K562 (cell line): ENCODE measurements around the gene DGCR8. TPM values are rescaled to one million over a fixed set of nuclear protein-coding genes. Genes with fewer than 3 reads are reported as not detected.
A peak's percentile ranks its signal among the peaks of the same experiment; 100 is the strongest.

Experiments
- ATAC-seq: fragments of 200-7000 bp; cut with Tn5 transposase; 3 replicates; pipeline ENCODE4 v1.9.1; 2020; ENCODE audit warnings: moderate library complexity
- BruUV-seq: library from RNA; stranded (reverse); fragments of 400-500 nt; replicated peaks from 2 replicates; lab custom pipeline; 2021; lab: Mats Ljungman, UMichigan
- CTCF ChIA-PET: fragments of 300-600 bp; formaldehyde crosslinking; extraction: SDS; loops from one replicate; lab custom pipeline; 2021; ENCODE audit warnings: low intra/inter-chr PET ratio; lab: Yijun Ruan, JAX
- POLR2A ChIA-PET: fragments of 300-600, 350-650 bp; sonication (Branson Sonifier 250); formaldehyde crosslinking; extraction: SDS; loops from one replicate; lab custom pipeline; 2021; ENCODE audit warnings: antibody characterized with exemption, inconsistent platforms; lab: Yijun Ruan, JAX
- DNase-seq, 4 experiments: peaks; one replicate each; pipeline versions ENCODE4 v3.0.0 to v3.0.0-alpha.2; 2011 to 2018; ENCODE audit warnings: low spot score in 3 of 4, mixed read lengths in 3 of 4; ENCODE audit errors: extremely low read depth in 1 of 4
- FAIRE-seq: peaks from 2 replicates; lab custom pipeline; 2011; peaks lifted over from hg19 to GRCh38; lab: Jason Lieb, UNC
- H2AFZ ChIP-seq: 2 replicates; pipeline ENCODE4 v1.6.0; 2011; ENCODE audit warnings: low read depth, low read length, control low read depth, inconsistent platforms
- H3K27ac ChIP-seq: fragments of 200-600 bp; 3 replicates; pipeline ENCODE4 v1.8.0; 2011; ENCODE audit warnings: low read depth, mild to moderate bottlenecking, control low read depth, inconsistent platforms, low read length, moderate library complexity, mixed read lengths; ENCODE audit errors: extremely low read depth
- H3K27me3 ChIP-seq, 2 experiments: fragments of 300-600 bp in 1 of 2; 2 replicates in 1 of 2; 3 replicates in 1 of 2; pipeline versions ENCODE4 v1.6.0 to v1.8.0; 2011; ENCODE audit warnings: inconsistent platforms in 2 of 2, low read length in 2 of 2, mild to moderate bottlenecking in 1 of 2, mixed read lengths in 1 of 2, moderate library complexity in 1 of 2; ENCODE audit not compliant: control insufficient read depth in 2 of 2, insufficient read depth in 2 of 2
- H3K36me3 ChIP-seq: fragments of 300-600 bp; 3 replicates; pipeline ENCODE4 v1.8.0; 2011; ENCODE audit warnings: mild to moderate bottlenecking, low read length, inconsistent platforms; ENCODE audit not compliant: control insufficient read depth, insufficient read depth
- H3K4me1 ChIP-seq, 2 experiments: fragments of 200-600 bp in 1 of 2; replicated peaks in 1 of 2; 2 replicates in 1 of 2; 3 replicates in 1 of 2; pipeline versions ENCODE4 v1.5.1 to v1.8.0; 2011; ENCODE audit warnings: inconsistent platforms in 2 of 2, low read length in 2 of 2, mild to moderate bottlenecking in 1 of 2, mixed read lengths in 1 of 2, moderate library complexity in 1 of 2; ENCODE audit not compliant: control insufficient read depth in 2 of 2, insufficient read depth in 2 of 2
- H3K4me2 ChIP-seq: 2 replicates; pipeline ENCODE4 v1.6.1; 2011; ENCODE audit warnings: low read length, control low read depth, inconsistent platforms, mixed read lengths; ENCODE audit not compliant: insufficient read depth
- H3K4me3 ChIP-seq: fragments of 200-600 bp; sonication (generic), shearing (Covaris generic); 2 replicates; pipeline ENCODE4 v1.5.1; 2016; ENCODE audit warnings: control low read depth, inconsistent platforms
- H3K79me2 ChIP-seq: fragments of 200-600 bp; 3 replicates; pipeline ENCODE4 v1.8.0; 2011; ENCODE audit warnings: low read length, inconsistent platforms; ENCODE audit not compliant: control insufficient read depth, insufficient read depth
- H3K9ac ChIP-seq, 2 experiments: 2 replicates each; pipeline versions ENCODE4 v1.6.0 to v1.6.1; 2011; ENCODE audit warnings: low read depth in 2 of 2, low read length in 2 of 2, control low read depth in 1 of 2, inconsistent platforms in 1 of 2, mild to moderate bottlenecking in 1 of 2, mixed read lengths in 1 of 2; ENCODE audit not compliant: insufficient read depth in 1 of 2
- H3K9me1 ChIP-seq: one replicate; pipeline ENCODE4 v1.6.0; 2011; ENCODE audit warnings: inconsistent platforms, mild to moderate bottlenecking, low read length, moderate library complexity; ENCODE audit not compliant: control insufficient read depth, insufficient read depth
- H3K9me3 ChIP-seq: replicated peaks from 2 replicates; pipeline ENCODE4 v1.5.1; 2011; ENCODE audit warnings: low read depth, low read length, inconsistent platforms; ENCODE audit not compliant: control insufficient read depth, insufficient read depth
- H4K20me1 ChIP-seq: replicated peaks from 2 replicates; pipeline ENCODE4 v1.6.1; 2011; ENCODE audit warnings: low read length, inconsistent platforms, mixed read lengths; ENCODE audit not compliant: control insufficient read depth, insufficient read depth
- CHCHD3 ChIP-seq: fragments of 250-450 bp; sonication (Bioruptor Pico); IDR thresholded peaks from 2 replicates; pipeline ENCODE4 v2.1.2; 2022; ENCODE audit warnings: mild to moderate bottlenecking
- GMEB1 ChIP-seq: fragments of 250-450 bp; sonication (Bioruptor Pico); IDR thresholded peaks from 2 replicates; pipeline ENCODE4 v1.4.0; 2020; ENCODE audit warnings: mild to moderate bottlenecking
- MCM2 ChIP-seq: fragments of 450-650 bp; IDR thresholded peaks from 2 replicates; pipeline ENCODE4 v1.6.1; 2017; ENCODE audit warnings: low read depth, mild to moderate bottlenecking
- PHF8 ChIP-seq: fragments of 200-600 bp; sonication (generic); IDR thresholded peaks from 2 replicates; pipeline ENCODE4 v1.6.1; 2012; ENCODE audit warnings: mixed run types, mild to moderate bottlenecking, inconsistent platforms, low read length, moderate library complexity, borderline replicate concordance
- RCOR1 ChIP-seq, 2 experiments: IDR thresholded peaks; 2 replicates each; pipeline ENCODE4 v1.6.1; 2012; ENCODE audit warnings: low read depth in 2 of 2, low read length in 2 of 2, borderline replicate concordance in 1 of 2, improper control_type of control experiment in 1 of 2
- RFX7 ChIP-seq: fragments of 250-450 bp; sonication (Bioruptor Pico); IDR thresholded peaks from 2 replicates; pipeline ENCODE4 v1.5.1; 2021; ENCODE audit warnings: mild to moderate bottlenecking
- SRSF3 ChIP-seq: fragments of 200-400 bp; formaldehyde crosslinking; IDR thresholded peaks from 2 replicates; pipeline ENCODE4 v1.6.1; 2016; ENCODE audit warnings: mild to moderate bottlenecking, low read length, moderate library complexity; ENCODE audit not compliant: insufficient read depth
- TAF15 ChIP-seq: fragments of 200-400 bp; formaldehyde crosslinking; IDR thresholded peaks from 2 replicates; pipeline ENCODE4 v1.6.1; 2017; ENCODE audit warnings: mild to moderate bottlenecking, low read depth, low read length, moderate library complexity
- WHSC1 ChIP-seq: IDR thresholded peaks from one replicate; pipeline ENCODE4 v1.6.1; 2012; ENCODE audit warnings: low read length, control low read depth, inconsistent platforms
- ZNF695 ChIP-seq: fragments of 450-650 bp; formaldehyde crosslinking; IDR thresholded peaks from 2 replicates; pipeline ENCODE4 v1.4.0; 2020; ENCODE audit warnings: mild to moderate bottlenecking, moderate library complexity
- WGBS: fragments of 100-300 bp; shearing (Covaris generic); methylation state at CpG from one replicate; pipeline ENCODE4 v1.1.6; 2016; ENCODE audit warnings: low coverage, mixed read lengths; ENCODE audit not compliant: insufficient coverage; ENCODE audit errors: missing lambda C conversion rate; 5-methylcytosine and 5-hydroxymethylcytosine counted together
- in situ Hi-C: fragments of 300-500 bp; cut with MboI; formaldehyde crosslinking; loops from 4 replicates; pipeline ENCODE4 v1.15.0; 2018; ENCODE audit warnings: inconsistent platforms, mixed read lengths
- intact Hi-C: fragments of 100-400 bp; cut with micrococcal nuclease; formaldehyde crosslinking; loops from 2 replicates; pipeline ENCODE4 v1.14.2; 2022
- polyA plus RNA-seq, 8 experiments: library from polyadenylated mRNA; depleted of rRNA in 4 of 8; stranded (reverse) in 5 of 8; unstranded in 3 of 8; fragments of >200 nt; fragmentation: Nextera tagmentation in 2 of 8; fragmentation: Illumina TruSeq in 1 of 8; extraction: Ambion mirVana in 2 of 8; extraction: Trizol in 1 of 8; gene quantifications; 2 replicates each; pipeline versions ENCODE4 v1.2.1 to v1.2.3, GENCODE V29; 2011 to 2014; ENCODE audit warnings: inconsistent platforms in 1 of 8, missing spikeins in 1 of 8
- total RNA-seq, 7 experiments: library from RNA; depleted of rRNA in 6 of 7; stranded (reverse); fragments of >200 nt in 6 of 7; fragmentation: Illumina TruSeq in 2 of 7; extraction: Trizol in 2 of 7; gene quantifications; 2 replicates each; pipeline versions ENCODE4 v1.2.1 to v1.2.3, GENCODE V29; 2011 to 2021; ENCODE audit warnings: low replicate concordance in 1 of 7
- TF ChIP-seq, protein P1 (sequence below): sonication (generic); formaldehyde crosslinking; IDR thresholded peaks from 2 replicates; pipeline ENCODE4 v1.8.0; 2023; ENCODE audit warnings: missing genetic modification reagents, mild to moderate bottlenecking, borderline replicate concordance

The DGCR8 gene
- total and polyA plus RNA-seq, 9 of the 15 experiments (the other 6 are each of a cell fraction or from before 2014, with no cell fraction given) = 5.9 to 144 (median 80.1) TPM

- TF ChIP-seq PHF8 (0 out of 2 replicates have a peak, but pooled peaks have one; percentile 10), ZNF695 (CRISPR knock-in tag) (no peak), TAF15 (0 out of 2 replicates have a peak, but pooled peaks have one; percentile 69), RCOR1 (IDR thresholded peaks at IDR 0.05; ENCODE audit: borderline replicate concordance in 1 of 2, low read depth in 2 of 2, low read length in 2 of 2) (no peak)
These were observed 27.5 kb upstream of the DGCR8 start (continued) for GRCh38 chr22:20052309-20053259.

DNA sequence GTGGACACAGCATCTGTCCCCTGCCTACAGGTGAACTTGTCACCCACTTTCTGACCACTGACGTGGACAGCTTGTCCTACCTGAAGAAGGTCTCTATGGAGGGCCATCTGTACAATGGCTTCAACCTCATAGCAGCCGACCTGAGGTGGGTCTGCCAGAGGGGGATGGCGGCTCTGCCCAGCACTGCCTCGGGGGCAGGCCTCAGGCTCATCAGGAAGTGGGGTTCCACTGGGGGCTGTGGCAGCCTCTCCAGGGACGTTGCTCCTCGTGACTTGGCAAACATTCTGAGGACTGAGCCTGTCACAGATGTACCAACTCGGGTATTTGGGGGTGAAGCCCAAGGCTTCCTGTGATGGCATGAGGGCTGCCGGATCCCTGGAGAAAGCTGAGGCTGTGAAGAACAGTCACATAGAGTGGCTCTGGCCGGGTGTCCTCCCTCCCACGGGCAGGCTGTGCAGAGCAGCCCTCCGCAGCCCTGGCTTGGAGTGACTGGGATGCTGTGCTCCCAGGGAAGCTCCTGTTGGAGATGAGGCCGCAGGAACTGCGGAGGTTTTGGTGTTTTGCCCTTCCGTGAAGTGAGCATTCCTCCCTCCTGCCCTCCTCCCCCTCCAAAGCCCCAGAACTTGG is 26.5 kb upstream of the DGCR8 start:
- H3K4me2 ChIP-seq = no peak overlapping the region
- H3K36me3 ChIP-seq = peaks cover 85% of the 10 kb centered on the region
- ChIA-PET POLR2A (interaction anchor here (0.6 to 3.3 kb wide), 8 partner anchors 9 to 1718 kb away, joined by 3 to 10 read pairs (median 5); no protein-coding TSS in a partner anchor), CTCF (no interaction called here)
- 85% methylated on average over 14 of the region's 14 CpGs for WGBS
- no peak overlapping the region for H3K4me3 ChIP-seq
- no TSS peak for BruUV-seq
- H4K20me1 ChIP-seq = peaks cover 2% of the 10 kb centered on the region; the same call in 1 of the 2 replicates
- H2AFZ ChIP-seq = no peak overlapping the region
- no peaks in the 10 kb centered on the region for H3K27me3 ChIP-seq
- in situ Hi-C loops = no loop called here
- peaks cover 11 to 56% of the 10 kb centered on the region in 2 experiments for H3K4me1 ChIP-seq
- H3K9ac ChIP-seq = peak overlapping the region in 1 of 2 experiments; percentile 56; a peak in 2 of 4 replicates
- no peak for ATAC-seq
- intact Hi-C loops = no loop called here
- FAIRE-seq = no peak
- H3K9me1 ChIP-seq = peaks cover 14% of the 10 kb centered on the region
- no peak overlapping the region for H3K27ac ChIP-seq
- peaks cover 3% of the 10 kb centered on the region; the same call in 1 of the 2 replicates for H3K9me3 ChIP-seq
- DNase-seq = no peak
- H3K79me2 ChIP-seq = no peaks in the 10 kb centered on the region
- no peak for TF ChIP-seq MCM2
- no peak for TF ChIP-seq SRSF3
- TF ChIP-seq WHSC1 = peak; percentile 47
- TF ChIP-seq, protein P1, sequence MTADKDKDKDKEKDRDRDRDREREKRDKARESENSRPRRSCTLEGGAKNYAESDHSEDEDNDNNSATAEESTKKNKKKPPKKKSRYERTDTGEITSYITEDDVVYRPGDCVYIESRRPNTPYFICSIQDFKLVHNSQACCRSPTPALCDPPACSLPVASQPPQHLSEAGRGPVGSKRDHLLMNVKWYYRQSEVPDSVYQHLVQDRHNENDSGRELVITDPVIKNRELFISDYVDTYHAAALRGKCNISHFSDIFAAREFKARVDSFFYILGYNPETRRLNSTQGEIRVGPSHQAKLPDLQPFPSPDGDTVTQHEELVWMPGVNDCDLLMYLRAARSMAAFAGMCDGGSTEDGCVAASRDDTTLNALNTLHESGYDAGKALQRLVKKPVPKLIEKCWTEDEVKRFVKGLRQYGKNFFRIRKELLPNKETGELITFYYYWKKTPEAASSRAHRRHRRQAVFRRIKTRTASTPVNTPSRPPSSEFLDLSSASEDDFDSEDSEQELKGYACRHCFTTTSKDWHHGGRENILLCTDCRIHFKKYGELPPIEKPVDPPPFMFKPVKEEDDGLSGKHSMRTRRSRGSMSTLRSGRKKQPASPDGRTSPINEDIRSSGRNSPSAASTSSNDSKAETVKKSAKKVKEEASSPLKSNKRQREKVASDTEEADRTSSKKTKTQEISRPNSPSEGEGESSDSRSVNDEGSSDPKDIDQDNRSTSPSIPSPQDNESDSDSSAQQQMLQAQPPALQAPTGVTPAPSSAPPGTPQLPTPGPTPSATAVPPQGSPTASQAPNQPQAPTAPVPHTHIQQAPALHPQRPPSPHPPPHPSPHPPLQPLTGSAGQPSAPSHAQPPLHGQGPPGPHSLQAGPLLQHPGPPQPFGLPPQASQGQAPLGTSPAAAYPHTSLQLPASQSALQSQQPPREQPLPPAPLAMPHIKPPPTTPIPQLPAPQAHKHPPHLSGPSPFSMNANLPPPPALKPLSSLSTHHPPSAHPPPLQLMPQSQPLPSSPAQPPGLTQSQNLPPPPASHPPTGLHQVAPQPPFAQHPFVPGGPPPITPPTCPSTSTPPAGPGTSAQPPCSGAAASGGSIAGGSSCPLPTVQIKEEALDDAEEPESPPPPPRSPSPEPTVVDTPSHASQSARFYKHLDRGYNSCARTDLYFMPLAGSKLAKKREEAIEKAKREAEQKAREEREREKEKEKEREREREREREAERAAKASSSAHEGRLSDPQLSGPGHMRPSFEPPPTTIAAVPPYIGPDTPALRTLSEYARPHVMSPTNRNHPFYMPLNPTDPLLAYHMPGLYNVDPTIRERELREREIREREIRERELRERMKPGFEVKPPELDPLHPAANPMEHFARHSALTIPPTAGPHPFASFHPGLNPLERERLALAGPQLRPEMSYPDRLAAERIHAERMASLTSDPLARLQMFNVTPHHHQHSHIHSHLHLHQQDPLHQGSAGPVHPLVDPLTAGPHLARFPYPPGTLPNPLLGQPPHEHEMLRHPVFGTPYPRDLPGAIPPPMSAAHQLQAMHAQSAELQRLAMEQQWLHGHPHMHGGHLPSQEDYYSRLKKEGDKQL = no peak
- TF ChIP-seq CHCHD3 = 0 out of 2 replicates have a peak, but pooled peaks have one; percentile 29
- no peak for TF ChIP-seq GMEB1 (CRISPR knock-in tag)
- TF ChIP-seq RFX7 (CRISPR knock-in tag) = no peak
